GM12878 (cell line): ENCODE results near the gene SPTBN1.

Experiments used
- CBFB ChIP-seq: IDR thresholded peaks from 2 replicates; pipeline ENCODE4 v1.6.1; 2016; ENCODE audit warnings: antibody characterized with exemption, low read depth
- ESRRA ChIP-seq: IDR thresholded peaks from 2 replicates; pipeline ENCODE4 v1.6.1; 2012; ENCODE audit warnings: mild to moderate bottlenecking, low read length, improper control_type of control experiment
- RCOR1 ChIP-seq: conservative IDR thresholded peaks from 2 replicates; pipeline ENCODE4 v1.6.1; 2012; ENCODE audit warnings: low read depth, low read length, improper control_type of control experiment
- YBX1 ChIP-seq: fragments of 450-650 bp; IDR thresholded peaks from 2 replicates; pipeline ENCODE4 v1.6.1; 2016; ENCODE audit warnings: antibody characterized with exemption
- ZNF217 ChIP-seq: fragments of 450-650 bp; IDR thresholded peaks from 2 replicates; pipeline ENCODE4 v1.6.1; 2017; ENCODE audit warnings: antibody characterized with exemption, mild to moderate bottlenecking

DNA sequence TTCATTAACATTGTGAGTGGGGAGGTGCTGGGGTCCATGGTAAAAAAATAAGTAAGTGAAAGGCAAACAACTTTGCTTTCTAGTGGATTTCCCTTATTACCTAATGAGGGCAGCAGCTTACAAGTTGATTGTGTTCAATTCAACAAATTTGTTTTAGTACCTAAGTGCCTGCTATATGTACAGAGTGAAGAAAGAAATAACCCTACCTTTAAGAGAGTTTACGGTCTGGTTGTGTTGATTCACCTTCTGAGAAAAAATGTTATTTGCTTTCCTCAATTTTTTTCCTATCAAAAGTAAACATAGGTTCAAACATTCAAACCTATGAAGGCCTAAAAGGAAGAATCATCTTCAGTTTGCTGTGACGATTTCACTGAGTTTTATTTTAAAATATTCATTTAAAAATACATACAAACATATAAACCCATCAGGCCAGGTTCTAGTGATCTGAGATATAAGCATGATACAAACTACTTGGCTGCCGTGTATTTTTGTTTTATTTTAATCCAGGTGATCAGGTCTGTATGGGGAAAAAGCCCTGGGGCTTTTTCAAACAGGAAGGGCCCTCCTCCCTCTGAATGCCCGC, 1.5 kb upstream of the SPTBN1 start:
- TF ChIP-seq RCOR1 (no peak), ESRRA (no peak), YBX1 (no peak), CBFB (no peak), ZNF217 (no peak)
